8988T (cell line): ENCODE results near the gene SLCO4C1.

ENCODE experiments used
- DNase-seq: peaks from one replicate; pipeline ENCODE4 v3.0.0; 2011

The SLCO4C1 gene

GRCh38 chr5:102270036-102270435 lies 26.0 kb downstream of the SLCO4C1 start:
- DNase-seq = no peak

- no peak for DNase-seq
These were observed 33.4 kb downstream of the SLCO4C1 start for GRCh38 chr5:102262688-102263087.

GRCh38 chr5:102249381-102249780 lies 46.7 kb downstream of the SLCO4C1 start:
- DNase-seq = no peak

DNA sequence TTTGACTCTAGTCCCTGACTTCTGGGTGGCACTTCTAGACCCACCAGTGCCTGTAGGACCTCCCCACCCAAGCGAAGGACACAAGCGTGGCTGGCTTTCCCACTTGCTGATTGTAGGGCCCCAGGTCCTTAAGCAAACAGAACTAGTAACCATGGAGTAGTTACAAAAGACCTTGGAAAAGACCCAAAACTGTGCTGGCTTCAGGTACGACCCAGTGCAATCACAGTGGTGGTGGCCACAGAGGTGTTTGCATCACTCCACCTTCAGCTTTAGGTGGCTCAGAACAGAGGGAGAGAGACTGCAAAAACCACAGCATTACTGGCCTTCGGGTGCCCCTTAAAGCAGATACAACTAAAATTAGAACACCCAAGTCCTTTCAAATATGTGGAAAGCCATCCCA lies 52.9 kb downstream of the SLCO4C1 start:
- no peak for DNase-seq

- DNase-seq = no peak
These were observed 54.2 kb downstream of the SLCO4C1 start for GRCh38 chr5:102241809-102242421.

- no peak for DNase-seq
These were observed 64.1 kb downstream of the SLCO4C1 start for GRCh38 chr5:102231693-102232619.

GRCh38 chr5:102229685-102230084 lies 66.4 kb downstream of the SLCO4C1 start:
- DNase-seq = no peak

GRCh38 chr5:102226321-102226720 lies 69.8 kb downstream of the SLCO4C1 start:
- DNase-seq = no peak

DNA sequence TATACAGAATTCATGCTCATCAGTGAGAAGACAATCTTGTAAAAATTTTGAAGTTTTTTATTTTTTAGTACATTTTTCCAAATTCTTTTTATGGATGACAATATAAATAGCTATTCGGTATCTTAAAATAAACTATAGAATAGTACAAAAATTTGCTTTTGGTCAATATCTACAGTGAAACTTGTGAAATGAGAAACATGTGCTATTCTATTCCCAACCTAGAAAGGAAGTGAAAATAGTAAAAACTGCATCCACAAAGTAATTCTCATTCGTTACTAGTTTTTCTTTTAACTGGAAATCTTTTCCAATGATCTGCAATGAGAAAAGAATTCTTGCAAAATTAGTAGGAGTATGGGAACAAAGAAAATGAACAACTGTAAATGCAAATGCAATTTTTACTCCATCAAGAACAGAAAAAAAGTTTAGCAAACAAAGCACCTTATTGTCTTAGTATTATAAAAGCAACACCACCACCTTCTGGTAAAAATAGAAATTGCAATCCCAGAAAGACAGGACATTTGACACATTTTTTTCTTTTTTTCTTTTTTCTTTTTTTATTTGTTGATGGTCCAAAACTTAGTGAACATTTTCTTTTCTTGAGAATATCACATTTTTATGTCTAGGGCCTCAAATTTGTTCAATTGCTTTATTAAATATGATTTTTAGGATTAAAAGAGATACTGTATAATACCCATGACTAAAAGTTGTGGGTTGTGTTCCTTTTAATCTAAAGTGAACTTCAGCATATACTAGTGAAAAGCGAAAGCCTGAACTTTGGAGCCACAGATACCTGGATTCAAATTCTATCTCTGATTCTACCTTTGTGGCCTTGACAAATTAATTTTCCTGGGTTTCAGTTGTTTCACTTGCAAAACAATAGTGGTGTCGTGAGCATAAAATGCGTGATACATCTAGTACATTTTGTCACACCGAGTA lies 72.3 kb downstream of the SLCO4C1 start:
- no peak for DNase-seq

DNA sequence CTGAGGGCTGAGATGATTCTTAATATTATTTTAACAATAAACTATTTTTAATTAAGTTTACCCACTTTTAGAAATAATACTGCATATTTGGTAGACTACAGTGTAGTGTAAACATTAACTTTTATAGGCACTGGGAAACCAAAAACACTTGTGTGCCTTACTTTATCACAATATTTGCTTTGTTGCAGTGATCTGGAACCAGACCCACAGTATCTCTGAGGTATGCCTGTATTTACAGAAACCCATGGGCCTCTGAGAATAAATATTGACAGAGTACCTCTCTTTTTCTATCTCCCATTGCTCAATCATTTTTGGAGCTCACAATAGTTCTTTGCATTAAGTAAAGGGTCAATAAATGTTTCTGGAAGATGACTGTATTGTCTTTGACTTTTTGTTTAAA lies 73.3 kb downstream of the SLCO4C1 start:
- no peak for DNase-seq

GRCh38 chr5:102221949-102222348 lies 74.1 kb downstream of the SLCO4C1 start:
- DNase-seq = no peak

GRCh38 chr5:102218159-102218558 lies 77.9 kb downstream of the SLCO4C1 start:
- DNase-seq = no peak

GRCh38 chr5:102216678-102217077 lies 79.4 kb downstream of the SLCO4C1 start:
- no peak for DNase-seq

- no peak for DNase-seq
These were observed 84.9 kb downstream of the SLCO4C1 start for GRCh38 chr5:102211165-102211564.

- DNase-seq = no peak
These were observed 95.2 kb downstream of the SLCO4C1 start for GRCh38 chr5:102200861-102201260.

DNA sequence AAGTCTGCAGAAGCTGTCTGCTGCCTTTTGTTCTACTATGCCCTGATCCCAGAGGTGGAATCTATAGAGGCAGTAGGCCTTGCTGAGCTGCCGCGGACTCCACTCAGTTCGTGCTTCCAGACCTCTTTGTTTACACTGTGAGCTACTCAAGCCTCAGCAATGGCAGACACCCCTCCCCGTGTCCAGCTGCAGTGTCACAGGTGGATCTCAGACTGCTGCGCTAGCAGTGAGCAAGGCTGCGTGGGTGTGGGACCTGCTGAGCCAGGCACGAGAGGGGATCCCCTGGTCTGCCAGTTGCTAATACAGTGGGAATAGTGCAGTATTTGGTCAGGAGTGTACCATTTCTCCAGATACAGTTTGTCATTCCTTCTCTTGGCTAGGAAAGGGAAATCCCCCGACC lies 99.6 kb downstream of the SLCO4C1 start:
- DNase-seq = no peak
